Measurements from ENCODE around the gene SH3TC1.

Gene SH3TC1

GRCh38 chr4:8200302-8200975, 1.3 kb downstream of the SH3TC1 start:
- DNase-seq (ENCODE audit: low spot score): no peak

GRCh38 chr4:8201321-8201781, 2.3 kb downstream of the SH3TC1 start:
- no peak for DNase-seq (ENCODE audit: low spot score)

GRCh38 chr4:8202108-8203051, 3.3 kb downstream of the SH3TC1 start:
- no peak for DNase-seq (ENCODE audit: low spot score)

- no peak for DNase-seq (ENCODE audit: low spot score)
Measured at GRCh38 chr4:8203052-8203401, 3.9 kb downstream of the SH3TC1 start.

GRCh38 chr4:8203817-8204216, 4.7 kb downstream of the SH3TC1 start:
- DNase-seq (ENCODE audit: low spot score): no peak

GRCh38 chr4:8204576-8205227, 5.6 kb downstream of the SH3TC1 start:
- DNase-seq (ENCODE audit: low spot score): no peak

- DNase-seq (ENCODE audit: low spot score): no peak
Measured at GRCh38 chr4:8205241-8205707, 6.2 kb downstream of the SH3TC1 start.

- DNase-seq (ENCODE audit: low spot score): no peak
Measured at GRCh38 chr4:8205749-8206611, 6.9 kb downstream of the SH3TC1 start.

- DNase-seq (ENCODE audit: low spot score): no peak
Measured at GRCh38 chr4:8207314-8207713, 8.2 kb downstream of the SH3TC1 start.

GRCh38 chr4:8208565-8208964, 9.5 kb downstream of the SH3TC1 start:
- DNase-seq (ENCODE audit: low spot score): no peak

- DNase-seq (ENCODE audit: low spot score): no peak
Measured at GRCh38 chr4:8209181-8209874, 10.2 kb downstream of the SH3TC1 start.

GRCh38 chr4:8210010-8210409, 10.9 kb downstream of the SH3TC1 start:
- no peak for DNase-seq (ENCODE audit: low spot score)

- DNase-seq (ENCODE audit: low spot score): no peak
Measured at GRCh38 chr4:8210616-8211015, 11.5 kb downstream of the SH3TC1 start.

- no peak for DNase-seq (ENCODE audit: low spot score)
Measured at GRCh38 chr4:8211251-8211650, 12.2 kb downstream of the SH3TC1 start.

- DNase-seq (ENCODE audit: low spot score): no peak
Measured at GRCh38 chr4:8211737-8212581, 12.9 kb downstream of the SH3TC1 start.

- DNase-seq (ENCODE audit: low spot score): no peak
Measured at GRCh38 chr4:8212622-8213021, 13.5 kb downstream of the SH3TC1 start.

GRCh38 chr4:8213121-8213520, 14.0 kb downstream of the SH3TC1 start:
- no peak for DNase-seq (ENCODE audit: low spot score)

- no peak for DNase-seq (ENCODE audit: low spot score)
Measured at GRCh38 chr4:8214136-8214535, 15.0 kb downstream of the SH3TC1 start.

- no peak for DNase-seq (ENCODE audit: low spot score)
Measured at GRCh38 chr4:8215001-8215427, 15.9 kb downstream of the SH3TC1 start.

Measured in hematopoietic multipotent progenitor cell treated with erythropoietin and hydrocortisone succinate and interleukin-3 and kit ligand, for 17 days (in vitro differentiated cells).